AG04449 (cell line): ENCODE results near the gene JPH2.

Source experiments
- CTCF ChIA-PET: fragments of 350-600 bp; formaldehyde crosslinking; extraction: SDS; loops from one replicate; lab custom pipeline; 2021; ENCODE audit warnings: antibody characterized with exemption; lab: Yijun Ruan, JAX
- POLR2A ChIA-PET: fragments of 400-600, 350-600 bp; formaldehyde crosslinking; extraction: SDS; loops from one replicate; lab custom pipeline; 2020; ENCODE audit warnings: antibody characterized with exemption, inconsistent platforms; lab: Yijun Ruan, JAX
- DNase-seq: peaks from one replicate; pipeline ENCODE4 v3.0.0-alpha.2; 2010; ENCODE audit warnings: low read depth, low spot score
- H3K4me3 ChIP-seq: 2 replicates; pipeline ENCODE4 v1.5.1; 2011; ENCODE audit warnings: low read depth, mild to moderate bottlenecking, control low read depth, low read length
- CTCF ChIP-seq: IDR thresholded peaks from one replicate; pipeline ENCODE4 v1.5.1; 2011; ENCODE audit warnings: mild to moderate bottlenecking, moderate library complexity, low read length, control low read depth, inconsistent platforms; ENCODE audit not compliant: insufficient read depth; ENCODE audit errors: missing control alignments

Gene JPH2

GRCh38 chr20:44181611-44182010, 5.4 kb downstream of the JPH2 start:
- no peak for TF ChIP-seq CTCF
- DNase-seq, result no peak
- CTCF ChIA-PET, result interaction anchor here (7.8 to 17.1 kb wide), 2 partner anchors 8 to 68 kb away, joined by 77 to 820 read pairs; partner anchors contain the start of gene JPH2
- H3K4me3 ChIP-seq, result no peak overlapping the region
- POLR2A ChIA-PET, result interaction anchor here (1.1 to 1.4 kb wide), 2 partner anchors 11 to 15 kb away, joined by 3 to 7 read pairs; no protein-coding TSS in a partner anchor

GRCh38 chr20:44180814-44181213, 6.2 kb downstream of the JPH2 start:
- H3K4me3 ChIP-seq, result no peak overlapping the region
- DNase-seq, result no peak
- CTCF ChIA-PET, result interaction anchor here (0.9 to 17.1 kb wide), 4 partner anchors 9 to 67 kb away, joined by 3 to 820 read pairs (median 40); partner anchors contain the start of gene JPH2
- no peak for TF ChIP-seq CTCF
- POLR2A ChIA-PET, result interaction anchor here (0.6 to 1.4 kb wide), 4 partner anchors 10 to 798 kb away, joined by 3 to 7 read pairs (median 4); no protein-coding TSS in a partner anchor

DNA sequence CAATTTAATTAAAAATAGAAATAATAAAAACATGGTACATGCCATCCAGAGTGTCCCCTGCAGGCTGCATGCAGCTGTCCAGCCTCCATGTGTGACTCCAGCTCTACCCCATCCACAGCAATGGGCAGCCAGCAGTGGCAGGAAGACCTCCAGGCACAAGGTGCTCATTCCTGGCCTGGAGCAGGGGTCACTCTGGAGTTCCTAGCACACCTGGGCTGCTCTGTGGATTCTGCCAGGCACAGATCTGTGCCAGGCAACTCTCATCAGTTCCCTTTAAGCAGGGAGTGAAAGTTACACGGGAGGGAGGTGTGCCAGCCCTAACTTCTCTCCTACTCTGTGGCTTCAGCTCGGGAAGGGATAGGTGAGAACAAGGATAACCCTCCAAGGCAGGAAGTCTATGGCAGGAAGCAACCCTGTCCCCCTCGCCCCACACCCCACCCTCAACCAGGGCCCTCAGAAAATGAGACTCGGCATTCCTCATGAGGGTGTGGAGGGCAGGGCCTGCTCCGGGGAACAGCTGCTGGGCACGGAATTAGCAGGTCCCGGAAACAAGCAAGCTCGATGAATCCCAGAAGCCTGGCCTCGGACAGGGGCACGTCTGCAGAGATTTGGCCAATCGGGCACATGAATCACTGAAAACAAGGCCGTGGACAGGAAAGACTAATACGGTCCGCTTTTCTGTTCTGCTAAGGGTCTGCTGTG, 10.0 kb downstream of the JPH2 start:
- no peak for TF ChIP-seq CTCF
- CTCF ChIA-PET, result interaction anchor here (0.6 to 17.1 kb wide), 7 partner anchors 11 to 730 kb away, joined by 3 to 820 read pairs (median 5); partner anchors contain the start of gene JPH2
- no peak overlapping the region for H3K4me3 ChIP-seq
- DNase-seq, result no peak
- POLR2A ChIA-PET, result interaction anchor here (1.6 kb wide), 1 partner anchor 11 kb away, joined by 10 read pairs; no protein-coding TSS in a partner anchor

GRCh38 chr20:44174996-44175765, 11.8 kb downstream of the JPH2 start:
- TF ChIP-seq CTCF, result no peak
- ChIA-PET CTCF (interaction anchor here (7.8 kb wide), 1 partner anchor 14 kb away, joined by 77 read pairs; the partner anchor contains the start of gene JPH2), POLR2A (no interaction called here)
- no peak overlapping the region for H3K4me3 ChIP-seq
- no peak for DNase-seq

DNA sequence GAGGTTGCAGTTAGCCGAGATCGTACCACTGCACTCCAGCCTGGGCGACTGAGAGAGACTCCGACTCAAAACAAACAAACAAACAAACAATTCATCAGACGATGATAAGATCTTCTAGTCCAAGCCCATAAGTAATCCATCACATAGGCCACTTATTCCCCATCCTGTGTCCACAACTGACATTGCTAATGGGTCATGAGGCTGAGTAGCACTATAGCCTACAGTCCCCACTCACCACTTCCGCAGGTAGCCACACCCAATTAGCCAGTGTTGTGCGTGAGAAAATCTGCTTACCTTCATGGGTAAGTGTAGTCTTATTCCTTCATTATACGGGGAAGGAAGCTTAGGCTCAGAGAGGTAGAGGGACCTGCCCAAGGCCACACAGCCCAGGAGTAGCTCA, 13.1 kb downstream of the JPH2 start:
- TF ChIP-seq CTCF, result no peak
- no peak for DNase-seq
- POLR2A ChIA-PET, result no interaction called here
- no peak overlapping the region for H3K4me3 ChIP-seq
- CTCF ChIA-PET, result interaction anchor here (1.0 to 2.4 kb wide), 2 partner anchors 16 to 57 kb away, joined by 5 to 8 read pairs; no protein-coding TSS in a partner anchor

GRCh38 chr20:44173116-44173515, 13.9 kb downstream of the JPH2 start:
- ChIA-PET POLR2A (no interaction called here), CTCF (interaction anchor here (2.4 to 4.9 kb wide), 2 partner anchors 17 to 56 kb away, joined by 8 to 31 read pairs; no protein-coding TSS in a partner anchor)
- TF ChIP-seq CTCF, result no peak
- no peak for DNase-seq
- no peak overlapping the region for H3K4me3 ChIP-seq
